ENCODE data around the gene HOXC10.

Gene HOXC10

GRCh38 chr12:53984901-53985691, at the start of gene HOXC10:
HOXC10 (plus strand) TSS chr12:53985146; CDS start chr12:53985260, 114 bp downstream.
- DNase-seq = peak; percentile 94

DNA sequence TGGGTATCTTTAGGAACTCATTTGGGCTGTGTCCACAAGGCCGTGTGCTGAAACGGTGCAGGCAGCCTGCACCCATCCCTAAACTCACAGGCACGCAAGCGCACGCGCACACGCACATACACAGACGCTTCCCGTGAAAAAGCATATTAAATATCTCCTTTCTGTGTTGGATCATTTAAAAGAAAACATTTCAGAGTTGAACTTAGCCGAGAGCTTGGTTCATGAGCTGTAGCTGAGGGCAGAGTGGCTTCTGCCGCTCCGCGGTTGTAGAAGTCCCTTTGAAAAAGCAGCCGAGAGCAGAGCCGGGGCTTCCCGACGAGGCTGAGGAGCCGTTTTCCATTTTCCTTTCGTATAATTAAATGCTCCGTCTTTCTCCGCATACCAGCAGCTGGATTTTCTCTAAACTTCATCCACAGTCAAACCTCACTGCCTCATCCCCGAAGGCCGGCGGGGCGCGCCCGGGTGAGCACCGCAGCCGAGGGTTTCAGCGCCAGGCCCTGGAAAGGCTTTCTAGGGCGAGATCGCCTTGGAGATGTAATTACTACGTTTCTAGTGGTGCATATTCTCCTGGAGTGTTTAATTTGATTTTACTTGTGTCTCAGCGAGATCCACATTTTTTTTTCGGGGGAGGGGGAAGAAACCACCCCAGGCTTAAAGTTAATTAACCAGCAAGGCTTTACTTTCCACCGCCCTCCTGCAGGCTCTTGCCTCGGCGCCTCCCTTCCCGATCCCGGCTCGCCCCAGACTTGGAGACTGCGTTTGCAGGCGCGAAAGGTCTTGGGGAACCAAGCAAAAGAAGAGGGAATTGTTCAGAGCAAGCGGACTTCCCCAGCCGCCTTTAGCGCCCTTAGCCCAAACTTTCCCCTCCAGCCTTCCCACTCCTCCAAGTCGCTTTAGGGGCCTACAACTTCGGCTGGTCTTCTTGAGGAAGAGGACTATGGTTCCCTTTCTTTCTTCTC, 49.3 kb upstream of the HOXC10 start:
- DNase-seq = no peak

- no peak for DNase-seq
Measured at GRCh38 chr12:53937099-53937498, 47.8 kb upstream of the HOXC10 start.

DNA sequence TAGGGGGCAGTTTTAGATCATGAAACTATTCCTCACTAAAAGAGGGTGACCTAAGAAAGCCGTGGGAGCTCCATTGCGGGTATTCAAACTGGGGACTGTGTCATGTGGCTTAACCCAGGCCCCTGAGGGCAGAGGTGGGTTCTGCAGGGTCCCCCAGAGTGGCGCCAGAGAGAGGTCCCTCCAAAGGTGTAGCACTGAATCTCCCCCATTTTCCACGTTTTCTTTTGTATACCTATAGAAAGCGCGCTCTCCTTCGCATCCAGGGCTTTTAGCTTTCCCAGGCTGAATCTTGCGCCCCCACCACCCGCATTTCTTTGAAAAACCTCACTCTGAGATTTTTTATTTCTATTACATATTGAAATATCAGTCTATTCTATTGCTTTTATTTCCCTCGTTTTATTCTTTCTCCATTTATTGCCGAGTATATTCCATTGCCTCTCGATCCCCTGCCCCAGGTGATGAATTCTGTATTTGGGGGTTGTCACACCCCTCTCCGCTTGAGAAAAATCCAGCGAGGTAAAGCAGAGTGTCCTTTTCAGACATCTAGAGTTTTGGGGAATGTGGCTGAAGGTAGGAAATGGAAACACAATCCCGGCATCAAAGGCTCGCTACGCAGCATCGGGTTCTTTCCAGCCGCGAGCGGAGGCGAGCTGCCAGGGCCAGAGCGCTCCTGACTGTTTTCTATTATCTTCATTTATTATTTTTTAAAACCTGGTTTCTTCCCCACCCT, 47.2 kb upstream of the HOXC10 start:
- DNase-seq = no peak

GRCh38 chr12:53938326-53939140, 46.4 kb upstream of the HOXC10 start, which contains the start of gene HOXC13:
HOXC13 (plus strand) TSS chr12:53938831; CDS start chr12:53938907, 76 bp downstream.
- DNase-seq = peak; percentile 78

- no peak for DNase-seq
Measured at GRCh38 chr12:53939141-53940108, 45.5 kb upstream of the HOXC10 start.

GRCh38 chr12:53940443-53941014, 44.4 kb upstream of the HOXC10 start:
- no peak for DNase-seq

GRCh38 chr12:53941187-53941586, 43.8 kb upstream of the HOXC10 start:
- no peak for DNase-seq

- DNase-seq = no peak
Measured at GRCh38 chr12:53941750-53942149, 43.2 kb upstream of the HOXC10 start.

GRCh38 chr12:53942467-53942997, 42.4 kb upstream of the HOXC10 start:
- DNase-seq = no peak

DNA sequence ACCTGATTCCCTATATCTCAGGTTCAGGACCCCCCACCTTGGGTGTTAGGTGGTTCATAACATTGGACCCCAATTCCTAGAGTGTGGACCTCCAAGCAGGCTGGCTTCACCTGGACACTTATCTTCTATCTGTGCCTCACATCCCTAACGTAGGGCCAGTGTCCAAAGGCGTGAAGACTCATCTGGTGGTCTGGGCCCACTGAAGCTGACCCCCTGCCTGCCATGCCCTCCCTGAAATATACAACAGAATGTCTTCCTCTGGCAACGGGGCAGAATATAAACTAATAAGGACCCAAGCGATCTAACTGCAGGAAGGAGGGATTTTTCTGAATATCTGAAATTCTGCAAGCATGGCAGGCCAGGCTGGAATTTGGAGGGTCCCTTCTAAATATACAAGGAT, 40.7 kb upstream of the HOXC10 start:
- DNase-seq = no peak

DNA sequence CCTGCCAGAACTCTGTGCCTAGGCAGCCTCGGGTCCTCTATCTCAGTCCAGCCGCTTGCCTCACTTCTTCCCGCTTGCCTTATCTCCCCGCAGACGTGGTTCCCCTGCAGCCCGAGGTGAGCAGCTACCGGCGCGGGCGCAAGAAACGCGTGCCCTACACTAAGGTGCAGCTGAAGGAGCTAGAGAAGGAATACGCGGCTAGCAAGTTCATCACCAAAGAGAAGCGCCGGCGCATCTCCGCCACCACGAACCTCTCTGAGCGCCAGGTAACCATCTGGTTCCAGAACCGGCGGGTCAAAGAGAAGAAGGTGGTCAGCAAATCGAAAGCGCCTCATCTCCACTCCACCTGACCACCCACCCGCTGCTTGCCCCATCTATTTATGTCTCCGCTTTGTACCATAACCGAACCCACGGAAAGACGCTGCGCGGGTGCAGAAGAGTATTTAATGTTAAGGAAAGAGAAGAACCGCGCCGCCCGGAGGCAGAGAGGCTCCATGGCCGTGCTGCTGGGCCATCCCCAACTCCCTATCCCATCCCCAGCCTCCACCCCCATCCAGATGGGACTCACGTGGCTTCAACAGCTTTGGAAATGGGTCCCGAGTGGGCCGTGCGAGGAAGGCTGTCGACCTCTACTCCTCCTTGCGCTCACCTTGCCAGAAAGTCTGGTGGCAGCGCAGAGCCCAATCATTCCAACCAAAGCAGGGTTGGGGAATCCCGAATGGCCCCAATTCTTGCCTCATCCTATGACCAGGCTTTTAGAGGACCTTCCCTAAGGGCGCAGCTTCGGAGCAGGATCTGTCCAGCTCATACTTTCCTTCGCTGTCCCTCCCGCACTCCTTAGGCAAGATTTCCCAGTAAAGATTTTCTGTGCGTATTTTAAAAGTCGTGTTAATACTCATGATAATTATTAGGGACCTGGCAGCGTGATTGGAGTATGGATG, 39.8 kb upstream of the HOXC10 start:
- DNase-seq = no peak

DNA sequence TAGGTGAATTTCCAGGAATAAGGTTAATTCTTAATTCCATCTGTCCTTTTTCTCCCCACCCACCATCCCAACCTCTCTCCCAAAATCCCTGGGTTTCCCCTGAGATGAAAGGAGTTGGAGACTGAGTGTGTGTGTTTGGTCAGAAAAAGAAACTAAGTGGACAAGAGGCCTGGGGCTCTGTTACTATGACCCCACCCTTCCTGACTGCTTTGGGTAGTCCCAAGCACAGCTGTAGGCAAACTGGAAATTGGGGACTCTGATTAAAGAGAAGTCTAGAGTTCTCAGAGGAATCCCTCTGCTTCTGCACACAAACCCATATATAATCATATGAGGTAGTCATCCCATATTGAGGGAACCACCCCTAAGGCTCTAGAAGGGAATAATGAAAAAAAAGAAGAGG, 37.2 kb upstream of the HOXC10 start:
- no peak for DNase-seq

- no peak for DNase-seq
Measured at GRCh38 chr12:53948650-53949593, 36.0 kb upstream of the HOXC10 start.

GRCh38 chr12:53949631-53950436, 35.1 kb upstream of the HOXC10 start:
- DNase-seq = no peak

GRCh38 chr12:53950437-53950773, 34.5 kb upstream of the HOXC10 start:
- no peak for DNase-seq

All from stimulated activated CD4-positive, alpha-beta T cell treated with anti-CD3 and anti-CD28 coated beads, Interleukin-15, amount 100 ng/mL, for 24 hours (primary cell).